ENCODE measurements around the gene HBZ.
A peak's percentile ranks its signal among the peaks of the same experiment; 100 is the strongest.
"Not testable (repeated sequence)": the region's sequence is repeated elsewhere in the genome, so short reads cannot be mapped to it uniquely, and the experiment has no call there.

HBZ gene

GRCh38 chr16:177981-178667 is 25.7 kb downstream of the HBZ start:
- DNase-seq (ENCODE audit: low read depth in 2 of 3, low spot score in 2 of 3): no peak

DNA sequence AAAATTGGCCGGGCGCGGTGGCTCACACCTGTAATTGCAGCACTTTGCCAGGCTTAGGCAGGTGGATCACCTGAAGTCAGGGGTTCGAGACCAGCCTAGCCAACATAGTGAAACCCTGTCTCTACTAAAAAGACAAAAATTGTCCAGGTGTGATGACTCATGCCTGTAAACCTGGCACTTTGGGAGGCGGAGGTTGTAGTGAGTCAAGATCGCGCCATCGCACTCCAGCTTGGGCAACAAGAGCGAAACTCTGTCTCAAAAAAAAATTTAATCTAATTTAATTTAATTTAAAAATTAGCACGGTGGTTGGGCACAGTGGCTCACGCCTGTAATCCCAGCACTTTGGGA is 26.2 kb downstream of the HBZ start:
- DNase-seq (ENCODE audit: low read depth in 2 of 3, low spot score in 2 of 3): no peak

GRCh38 chr16:179211-180092 is 27.0 kb downstream of the HBZ start:
- DNase-seq (ENCODE audit: low read depth in 2 of 3, low spot score in 2 of 3): no peak

DNA sequence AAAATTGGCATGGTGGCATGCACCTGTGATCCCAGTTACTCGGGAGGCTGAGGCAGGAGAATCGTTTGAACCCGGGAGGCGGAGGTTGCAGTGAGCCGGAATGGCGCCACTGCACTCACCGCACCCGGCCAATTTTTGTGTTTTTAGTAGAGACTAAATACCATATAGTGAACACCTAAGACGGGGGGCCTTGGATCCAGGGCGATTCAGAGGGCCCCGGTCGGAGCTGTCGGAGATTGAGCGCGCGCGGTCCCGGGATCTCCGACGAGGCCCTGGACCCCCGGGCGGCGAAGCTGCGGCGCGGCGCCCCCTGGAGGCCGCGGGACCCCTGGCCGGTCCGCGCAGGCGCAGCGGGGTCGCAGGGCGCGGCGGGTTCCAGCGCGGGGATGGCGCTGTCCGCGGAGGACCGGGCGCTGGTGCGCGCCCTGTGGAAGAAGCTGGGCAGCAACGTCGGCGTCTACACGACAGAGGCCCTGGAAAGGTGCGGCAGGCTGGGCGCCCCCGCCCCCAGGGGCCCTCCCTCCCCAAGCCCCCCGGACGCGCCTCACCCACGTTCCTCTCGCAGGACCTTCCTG is 27.7 kb downstream of the HBZ start, which contains the start of gene HBQ1:
HBQ1 (plus strand) TSS at position 359 of the 575 bp plus-strand sequence; CDS start at position 387, 28 bp downstream.
- peak in 1 of 3 experiments; percentile 37 for DNase-seq (ENCODE audit: low read depth in 2 of 3, low spot score in 2 of 3)

DNA sequence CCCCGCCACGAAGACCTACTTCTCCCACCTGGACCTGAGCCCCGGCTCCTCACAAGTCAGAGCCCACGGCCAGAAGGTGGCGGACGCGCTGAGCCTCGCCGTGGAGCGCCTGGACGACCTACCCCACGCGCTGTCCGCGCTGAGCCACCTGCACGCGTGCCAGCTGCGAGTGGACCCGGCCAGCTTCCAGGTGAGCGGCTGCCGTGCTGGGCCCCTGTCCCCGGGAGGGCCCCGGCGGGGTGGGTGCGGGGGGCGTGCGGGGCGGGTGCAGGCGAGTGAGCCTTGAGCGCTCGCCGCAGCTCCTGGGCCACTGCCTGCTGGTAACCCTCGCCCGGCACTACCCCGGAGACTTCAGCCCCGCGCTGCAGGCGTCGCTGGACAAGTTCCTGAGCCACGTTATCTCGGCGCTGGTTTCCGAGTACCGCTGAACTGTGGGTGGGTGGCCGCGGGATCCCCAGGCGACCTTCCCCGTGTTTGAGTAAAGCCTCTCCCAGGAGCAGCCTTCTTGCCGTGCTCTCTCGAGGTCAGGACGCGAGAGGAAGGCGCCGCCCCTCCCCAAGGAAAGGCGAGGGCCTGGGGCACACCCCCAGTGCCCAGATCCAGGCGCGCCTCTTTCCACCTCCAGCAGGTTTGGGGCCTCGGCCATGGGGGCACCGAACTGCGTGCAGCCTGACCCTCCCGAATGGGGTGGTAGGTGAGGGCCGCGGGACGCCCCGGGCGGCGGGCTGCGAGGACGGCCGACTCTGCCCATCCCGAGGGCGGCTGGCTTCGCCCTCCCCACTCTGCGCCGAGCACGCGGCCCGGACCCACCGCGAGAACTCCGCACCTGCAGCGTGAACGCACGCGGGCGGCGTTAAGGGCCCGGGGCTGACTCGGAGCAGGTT is 28.5 kb downstream of the HBZ start:
- DNase-seq (ENCODE audit: low read depth in 2 of 3, low spot score in 2 of 3): peak in 2 of 3 experiments; percentile 33 to 56

GRCh38 chr16:181565-182021 is 29.1 kb downstream of the HBZ start:
- peak in 2 of 3 experiments; percentile 84 to 94 for DNase-seq (ENCODE audit: low read depth in 2 of 3, low spot score in 2 of 3)

DNA sequence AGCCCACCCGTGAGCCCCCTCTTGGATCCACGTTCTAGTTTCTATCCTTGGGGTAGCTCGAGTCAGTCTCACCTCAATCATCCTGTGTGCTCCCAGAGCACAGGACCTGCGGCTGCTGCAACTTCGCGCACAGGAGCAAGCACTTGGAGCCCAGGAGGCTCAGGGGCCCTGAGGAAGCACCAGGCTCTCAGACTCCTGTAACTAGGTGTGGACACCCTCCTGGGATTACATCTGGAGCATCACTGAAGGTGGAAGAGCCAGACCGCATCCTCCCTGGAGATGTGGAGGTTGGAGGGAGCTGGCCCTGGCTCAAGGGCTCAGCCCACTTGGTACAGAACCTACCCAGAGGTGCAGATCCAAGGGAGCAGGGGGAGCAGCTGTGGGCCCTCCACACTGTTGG is 30.6 kb downstream of the HBZ start:
- no peak for DNase-seq (ENCODE audit: low read depth in 2 of 3, low spot score in 2 of 3)

- no peak for DNase-seq (ENCODE audit: low read depth in 2 of 3, low spot score in 2 of 3)
Observed at GRCh38 chr16:185213-185612, 32.8 kb downstream of the HBZ start.

DNA sequence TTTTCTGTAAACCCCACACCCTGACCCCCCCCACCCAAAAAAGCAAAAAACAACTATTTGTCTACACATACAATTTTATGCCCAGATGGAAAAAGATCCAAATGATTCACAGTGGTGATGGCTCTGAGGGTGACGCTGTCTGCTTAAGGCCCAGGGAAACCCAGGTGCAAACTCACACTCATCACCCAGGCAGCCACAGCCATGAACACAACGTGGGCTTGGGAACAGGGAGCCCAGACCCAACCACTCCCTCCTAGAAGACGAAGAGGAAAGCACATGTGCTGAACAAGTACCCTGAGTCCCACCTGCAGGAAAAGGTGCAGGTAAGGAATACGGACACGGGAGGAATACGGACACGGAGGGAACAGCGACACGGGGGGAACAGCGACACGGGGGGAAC is 33.2 kb downstream of the HBZ start:
- DNase-seq (ENCODE audit: low read depth in 2 of 3, low spot score in 2 of 3): no peak

DNA sequence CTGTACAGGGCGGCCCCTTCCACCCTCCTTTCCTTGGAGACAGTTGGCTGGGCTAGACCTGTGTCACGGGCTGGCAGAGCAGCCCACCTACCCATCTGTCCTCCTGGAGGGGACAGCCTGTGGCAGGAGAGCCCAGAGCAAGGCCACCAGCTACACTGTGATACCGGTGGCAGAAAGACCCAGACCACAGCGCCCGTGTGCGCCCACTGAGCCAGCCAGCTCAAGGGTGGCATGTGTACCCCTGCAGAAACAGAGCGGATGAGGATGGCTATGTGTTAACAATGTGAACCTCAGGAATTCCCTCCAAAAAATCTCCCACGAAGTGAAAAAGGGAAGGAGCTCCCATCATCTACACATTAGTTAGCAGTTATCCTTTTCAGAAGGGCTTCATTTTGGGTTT is 34.9 kb downstream of the HBZ start:
- no peak for DNase-seq (ENCODE audit: low read depth in 2 of 3, low spot score in 2 of 3)

- no peak for DNase-seq (ENCODE audit: low read depth in 2 of 3, low spot score in 2 of 3)
Observed at GRCh38 chr16:188674-189073, 36.2 kb downstream of the HBZ start.

DNA sequence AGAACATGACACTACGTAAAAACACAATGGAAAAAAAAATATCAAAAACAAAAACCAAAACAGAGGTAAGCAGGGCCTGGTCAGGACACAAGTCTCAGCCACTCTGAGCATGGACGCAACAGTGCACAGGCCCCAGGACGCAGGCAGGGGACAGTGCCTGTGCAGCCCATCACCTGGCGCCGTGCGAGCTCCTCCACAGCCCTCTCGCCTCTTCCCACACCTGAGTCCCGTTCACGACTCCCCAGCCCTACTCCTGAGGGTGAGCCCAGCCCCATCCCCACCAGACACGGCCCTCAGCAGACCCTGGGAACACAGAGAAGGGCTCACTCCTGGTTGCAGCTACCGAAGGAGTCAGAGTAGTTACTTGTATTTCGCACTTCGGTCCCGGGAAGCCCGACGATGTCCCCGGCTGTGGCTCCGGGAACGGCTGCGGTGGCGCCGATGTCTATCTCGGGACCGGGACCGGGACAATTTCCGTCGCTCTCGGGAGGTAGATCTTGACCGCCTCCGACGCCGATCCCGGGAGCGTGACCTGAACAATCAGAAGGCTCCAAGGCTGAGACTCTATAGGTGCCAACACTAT is 37.3 kb downstream of the HBZ start:
- DNase-seq (ENCODE audit: low read depth in 2 of 3, low spot score in 2 of 3): no peak

DNA sequence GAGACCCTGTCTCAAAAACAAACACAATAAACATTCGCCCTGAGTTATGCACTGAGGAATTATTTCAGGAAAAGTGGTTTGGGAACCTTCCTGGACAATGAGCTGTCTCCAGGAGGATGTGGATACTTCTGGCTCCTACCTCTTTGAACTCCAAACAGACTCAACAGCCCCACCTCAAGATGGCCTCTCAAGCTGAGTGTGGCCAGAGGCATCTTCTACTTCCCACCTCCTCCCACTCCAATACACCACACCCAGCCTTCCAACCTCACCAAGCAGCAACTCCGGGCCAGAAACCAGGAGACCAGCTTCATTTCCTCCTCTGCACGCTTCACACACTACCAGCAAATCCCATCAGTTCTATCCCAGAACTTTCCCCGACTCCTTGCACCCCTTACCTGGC is 39.4 kb downstream of the HBZ start:
- DNase-seq (ENCODE audit: low read depth in 2 of 3, low spot score in 2 of 3): no peak

DNA sequence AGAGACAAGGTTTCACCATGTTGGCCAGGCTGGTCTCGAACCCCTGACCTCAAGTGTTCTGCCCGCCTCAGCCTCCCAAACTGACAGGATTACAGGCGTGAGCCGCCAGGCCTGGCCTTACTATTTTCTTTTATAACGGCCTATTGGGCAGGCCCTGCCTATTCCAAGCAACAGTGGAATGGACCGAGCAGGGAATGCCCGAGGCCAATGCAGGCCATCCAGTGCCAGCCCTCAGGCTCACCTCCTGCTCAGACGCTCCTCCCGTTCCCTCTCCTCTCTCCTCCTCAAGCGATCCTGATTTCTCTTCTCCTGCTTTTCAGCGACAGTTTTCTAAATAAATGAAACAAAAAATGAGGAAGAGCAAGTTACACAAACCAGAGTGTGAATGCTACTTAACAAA is 40.2 kb downstream of the HBZ start:
- no peak for DNase-seq (ENCODE audit: low read depth in 2 of 3, low spot score in 2 of 3)

DNA sequence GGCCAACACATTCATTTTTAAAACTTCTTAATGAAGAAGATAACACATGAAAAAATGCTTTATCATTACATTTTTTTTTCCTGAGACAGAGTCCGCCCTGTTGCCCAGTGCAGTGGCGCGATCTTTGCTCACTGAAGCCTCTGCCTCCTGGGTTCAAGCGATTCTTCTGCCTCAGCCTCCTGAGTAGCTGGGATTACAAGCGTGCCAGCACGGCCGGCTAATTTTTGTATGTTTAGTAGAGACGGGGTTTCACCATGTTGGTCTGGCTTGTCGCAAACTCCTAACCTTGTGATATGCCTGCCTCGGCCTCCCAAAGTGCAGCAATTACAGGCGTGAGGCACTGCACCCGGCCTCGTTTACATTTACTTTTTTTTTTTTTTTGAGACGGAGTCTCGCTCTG is 41.0 kb downstream of the HBZ start:
- no peak for DNase-seq (ENCODE audit: low read depth in 2 of 3, low spot score in 2 of 3)

DNA sequence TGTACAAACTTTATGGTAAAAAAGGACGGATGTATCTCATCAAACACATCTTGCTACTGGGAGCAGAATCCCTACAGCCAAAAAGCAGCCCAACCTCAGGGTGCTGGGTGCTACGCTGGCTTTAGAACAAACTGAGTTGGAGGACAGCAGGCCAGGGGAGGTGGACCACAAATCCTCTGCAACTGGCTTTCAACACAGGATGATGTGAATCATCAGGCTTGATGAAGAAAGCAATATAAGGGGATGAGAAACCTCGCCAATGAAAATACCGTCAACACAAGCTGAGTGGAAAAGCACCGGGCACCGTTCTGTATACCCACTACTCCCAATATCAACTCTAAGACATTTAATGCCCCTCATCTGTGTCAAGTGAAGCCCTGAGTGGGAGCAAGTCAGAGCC is 42.1 kb downstream of the HBZ start:
- DNase-seq (ENCODE audit: low read depth in 2 of 3, low spot score in 2 of 3): no peak

- DNase-seq (ENCODE audit: low read depth in 2 of 3, low spot score in 2 of 3): no peak
Observed at GRCh38 chr16:200388-200787, 47.9 kb downstream of the HBZ start.

DNA sequence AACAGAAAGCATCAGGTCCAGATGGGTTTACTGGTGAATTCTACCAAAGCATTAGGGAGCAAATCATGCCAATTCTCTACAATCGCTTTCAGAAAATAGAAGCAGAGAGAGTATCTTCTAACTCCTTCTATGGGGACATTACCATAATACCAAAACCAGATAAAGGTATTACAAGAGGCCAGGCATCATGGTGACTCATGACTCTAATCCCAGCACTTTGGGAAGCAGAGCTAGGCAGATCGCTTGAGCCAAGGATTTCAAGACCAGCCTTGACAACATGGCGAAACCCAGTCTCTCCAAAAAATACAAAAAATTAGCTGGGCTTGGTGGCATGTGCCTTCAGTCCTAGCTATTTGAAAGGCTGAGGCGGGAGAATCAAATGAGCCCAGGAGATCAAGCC is 50.8 kb downstream of the HBZ start:
- no peak for DNase-seq (ENCODE audit: low read depth in 2 of 3, low spot score in 2 of 3)

- not testable (repeated sequence) for DNase-seq (ENCODE audit: low read depth in 2 of 3, low spot score in 2 of 3)
Observed at GRCh38 chr16:204046-204445, 51.6 kb downstream of the HBZ start.

Data from activated CD8-positive, alpha-beta memory T cell treated with anti-CD3 and anti-CD28 coated beads for 48 hours (primary cell).